ENCODE measurements around the gene WWOX. TPM values are rescaled to one million over a fixed set of nuclear protein-coding genes. Genes with fewer than 3 reads are reported as not detected.

The WWOX gene
- total RNA-seq, 1 donor from 2014 or later: 43.2 TPM

- Mint-ChIP-seq H3K9me3 (ENCODE audit: low read depth) (peaks cover 3% of the 10 kb centered on the region), H3K27ac (no peak overlapping the region), H3K36me3 (ENCODE audit: insufficient read depth) (no peaks in the 10 kb centered on the region), H3K27me3 (no peaks in the 10 kb centered on the region), H3K4me1 (ENCODE audit: low read depth) (peaks cover 6% of the 10 kb centered on the region), H3K4me3 (ENCODE audit: low read depth) (no peak overlapping the region)
- no peak for DNase-seq (ENCODE audit: low spot score, unreplicated experiment)
- no peak for TF ChIP-seq CTCF (IDR thresholded peaks at IDR 0.05; ENCODE audit: unreplicated experiment)
Observed at GRCh38 chr16:78852081-78852635, 752.7 kb downstream of the WWOX start.

GRCh38 chr16:78862022-78862421 is 762.6 kb downstream of the WWOX start:
- Mint-ChIP-seq H3K36me3 (ENCODE audit: insufficient read depth) (no peaks in the 10 kb centered on the region), H3K4me1 (ENCODE audit: low read depth) (no peaks in the 10 kb centered on the region), H3K9me3 (ENCODE audit: low read depth) (no peaks in the 10 kb centered on the region), H3K27me3 (no peaks in the 10 kb centered on the region), H3K27ac (no peak overlapping the region), H3K4me3 (ENCODE audit: low read depth) (no peak overlapping the region)
- DNase-seq (ENCODE audit: low spot score, unreplicated experiment): no peak
- TF ChIP-seq CTCF (IDR thresholded peaks at IDR 0.05; ENCODE audit: unreplicated experiment): no peak

- Mint-ChIP-seq H3K4me3 (ENCODE audit: low read depth) (no peak overlapping the region), H3K9me3 (ENCODE audit: low read depth) (no peaks in the 10 kb centered on the region), H3K4me1 (ENCODE audit: low read depth) (no peaks in the 10 kb centered on the region), H3K27me3 (no peaks in the 10 kb centered on the region), H3K36me3 (ENCODE audit: insufficient read depth) (no peaks in the 10 kb centered on the region), H3K27ac (no peak overlapping the region)
- no peak for TF ChIP-seq CTCF (IDR thresholded peaks at IDR 0.05; ENCODE audit: unreplicated experiment)
- no peak for DNase-seq (ENCODE audit: low spot score, unreplicated experiment)
Observed at GRCh38 chr16:78866521-78866920, 767.1 kb downstream of the WWOX start.

GRCh38 chr16:78869492-78869891 is 770.0 kb downstream of the WWOX start:
- Mint-ChIP-seq H3K4me3 (ENCODE audit: low read depth) (no peak overlapping the region), H3K27me3 (no peaks in the 10 kb centered on the region), H3K27ac (no peak overlapping the region), H3K36me3 (ENCODE audit: insufficient read depth) (no peaks in the 10 kb centered on the region), H3K4me1 (ENCODE audit: low read depth) (no peaks in the 10 kb centered on the region), H3K9me3 (ENCODE audit: low read depth) (no peaks in the 10 kb centered on the region)
- no peak for TF ChIP-seq CTCF (IDR thresholded peaks at IDR 0.05; ENCODE audit: unreplicated experiment)
- DNase-seq (ENCODE audit: low spot score, unreplicated experiment): no peak

GRCh38 chr16:78871241-78871640 is 771.8 kb downstream of the WWOX start:
- H3K9me3 Mint-ChIP-seq (ENCODE audit: low read depth): no peaks in the 10 kb centered on the region
- H3K4me1 Mint-ChIP-seq (ENCODE audit: low read depth): no peaks in the 10 kb centered on the region
- no peak overlapping the region for H3K4me3 Mint-ChIP-seq (ENCODE audit: low read depth)
- DNase-seq (ENCODE audit: low spot score, unreplicated experiment): no peak
- no peak for TF ChIP-seq CTCF (IDR thresholded peaks at IDR 0.05; ENCODE audit: unreplicated experiment)
- H3K27me3 Mint-ChIP-seq: no peaks in the 10 kb centered on the region
- H3K27ac Mint-ChIP-seq: no peak overlapping the region
- no peaks in the 10 kb centered on the region for H3K36me3 Mint-ChIP-seq (ENCODE audit: insufficient read depth)
